HG02588 (cell line): ENCODE results near the gene STIM2.
"Not testable (repeated sequence)": the region's sequence is repeated elsewhere in the genome, so short reads cannot be mapped to it uniquely, and the experiment has no call there.

Experiments used
- ATAC-seq: cut with Tn5 transposase; IDR thresholded peaks from one replicate; pipeline ENCODE4 v1.9.1; 2021; ENCODE audit warnings: mild to moderate bottlenecking, moderate library complexity; ENCODE audit not compliant: unreplicated experiment

Gene STIM2

DNA sequence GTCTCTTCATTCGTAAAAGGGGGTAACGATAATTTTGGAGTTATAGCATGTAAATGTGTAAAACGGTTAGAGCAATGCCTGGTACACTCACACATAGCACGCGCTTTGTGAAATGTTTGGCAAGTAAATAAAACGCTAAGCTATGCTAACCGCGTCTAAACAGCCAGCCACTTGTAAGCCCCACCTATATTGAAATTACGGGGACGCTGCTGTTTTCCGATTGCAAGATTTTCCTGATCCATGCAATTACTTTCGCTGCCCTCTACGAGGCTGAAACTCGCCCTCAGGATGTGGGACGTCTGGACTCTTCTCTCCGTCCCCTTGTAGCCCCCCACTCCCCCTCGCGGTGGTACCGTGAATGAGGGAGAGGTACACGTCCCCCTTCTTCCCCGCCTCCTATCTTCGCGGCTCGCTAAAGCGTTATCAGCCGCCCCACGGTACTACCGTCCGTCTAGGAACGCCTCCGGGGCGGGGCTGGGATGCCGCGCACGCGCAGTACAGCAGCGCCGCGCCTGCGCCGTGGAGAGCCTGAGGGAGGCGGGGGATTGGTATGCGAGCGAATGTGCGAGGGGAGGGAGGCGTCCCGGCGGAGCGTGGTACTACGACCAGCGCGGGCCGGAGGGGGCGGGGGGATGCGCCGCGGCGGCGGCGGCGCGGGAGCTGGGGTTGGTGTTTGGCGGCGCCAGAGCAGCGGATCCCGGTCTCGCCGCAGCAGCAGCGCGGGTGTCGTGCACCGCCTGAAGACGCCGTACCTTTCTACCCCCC lies at the start of gene STIM2:
Gene STIM2 (plus strand): TSS at position 685 of the 765 bp plus-strand sequence.
- peak; percentile 53 for ATAC-seq

DNA sequence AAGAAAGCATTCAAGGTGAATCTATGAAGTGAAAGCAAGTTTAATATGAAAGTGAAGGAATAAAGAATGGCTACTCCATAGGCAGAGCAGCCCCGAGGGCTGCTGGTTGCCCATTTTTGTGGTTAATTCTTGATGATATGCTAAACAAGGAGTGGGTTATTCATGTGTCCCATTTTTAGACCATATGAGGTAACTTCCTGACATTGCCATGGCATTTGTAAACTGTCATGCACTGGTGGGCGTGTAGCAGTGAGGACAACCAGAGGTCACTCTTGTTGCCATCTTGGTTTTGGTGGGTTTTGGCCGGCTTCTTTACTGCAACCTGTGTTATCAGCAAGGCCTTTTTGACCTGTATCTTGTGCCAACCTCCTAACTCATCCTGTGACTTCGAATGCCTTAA lies 49.1 kb upstream of the STIM2 start:
- ATAC-seq: not testable (repeated sequence)

DNA sequence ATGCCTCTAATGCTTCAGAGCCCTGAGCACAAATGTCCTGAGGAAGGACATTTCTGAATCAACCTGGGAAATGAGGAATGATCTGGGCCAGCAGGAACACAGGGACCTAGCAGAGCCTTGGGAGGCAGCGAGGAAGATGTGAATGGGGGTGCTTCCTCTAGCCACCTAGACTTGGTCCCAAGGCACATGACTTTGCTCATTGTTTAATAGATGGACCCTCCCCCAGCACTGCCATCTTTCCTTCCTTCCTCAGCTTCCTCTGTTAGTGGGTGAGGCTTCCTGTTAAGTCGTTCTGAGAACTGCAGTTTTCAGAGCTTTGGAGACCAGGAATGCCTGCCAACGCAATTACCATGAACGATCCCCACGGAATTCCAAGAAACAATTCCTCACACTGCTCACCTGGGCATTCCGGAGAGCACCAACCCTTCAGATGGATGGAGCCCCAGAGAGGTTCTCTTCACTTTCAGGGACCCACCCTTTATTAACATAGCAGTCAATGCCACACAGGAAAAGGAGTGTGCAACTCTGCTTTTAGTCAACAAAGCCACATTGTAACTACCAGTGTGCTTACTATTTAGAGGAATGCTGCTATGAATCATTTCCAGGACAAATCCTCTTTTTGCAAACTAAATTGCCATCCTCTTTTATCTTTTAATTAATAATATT lies 48.5 kb upstream of the STIM2 start:
- ATAC-seq: no peak

DNA sequence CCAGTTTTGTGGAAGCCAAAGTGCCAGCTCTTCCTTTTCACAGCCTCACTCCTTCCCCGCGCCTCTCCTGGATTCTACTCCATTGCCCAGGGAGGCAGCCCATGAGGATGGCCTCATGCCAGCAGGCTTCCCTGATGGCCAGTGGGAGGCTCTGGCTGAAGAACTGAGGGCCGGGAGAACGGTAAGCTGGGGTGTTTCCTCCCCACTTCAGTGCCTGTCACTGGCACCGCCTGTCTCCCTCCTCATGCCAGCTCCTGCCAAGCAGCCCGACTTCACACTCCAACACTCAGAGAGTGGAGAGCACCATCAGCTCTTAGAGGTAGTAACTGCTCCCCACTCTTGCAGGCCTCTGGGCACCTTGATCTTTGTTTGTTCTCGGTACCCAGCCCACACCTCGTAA lies 46.9 kb upstream of the STIM2 start:
- no peak for ATAC-seq

DNA sequence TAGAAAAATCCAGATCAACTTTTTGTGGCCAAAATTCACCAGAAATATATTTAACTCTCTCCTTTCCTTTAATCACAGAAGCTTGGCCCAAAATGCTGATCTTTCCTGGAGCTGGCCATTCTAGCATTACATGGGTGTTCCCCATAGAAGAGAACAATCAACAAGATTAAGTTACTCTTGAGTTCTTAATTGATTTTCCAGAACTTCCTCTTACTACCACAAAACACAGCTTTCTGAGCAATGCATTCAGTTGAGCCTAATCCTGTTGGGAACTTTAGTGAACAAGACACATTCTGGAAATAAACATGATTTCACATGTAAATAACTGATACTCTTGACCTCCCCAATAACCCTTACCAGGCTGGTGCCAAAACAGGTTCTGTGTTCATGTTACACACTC lies 45.4 kb upstream of the STIM2 start:
- ATAC-seq: no peak

DNA sequence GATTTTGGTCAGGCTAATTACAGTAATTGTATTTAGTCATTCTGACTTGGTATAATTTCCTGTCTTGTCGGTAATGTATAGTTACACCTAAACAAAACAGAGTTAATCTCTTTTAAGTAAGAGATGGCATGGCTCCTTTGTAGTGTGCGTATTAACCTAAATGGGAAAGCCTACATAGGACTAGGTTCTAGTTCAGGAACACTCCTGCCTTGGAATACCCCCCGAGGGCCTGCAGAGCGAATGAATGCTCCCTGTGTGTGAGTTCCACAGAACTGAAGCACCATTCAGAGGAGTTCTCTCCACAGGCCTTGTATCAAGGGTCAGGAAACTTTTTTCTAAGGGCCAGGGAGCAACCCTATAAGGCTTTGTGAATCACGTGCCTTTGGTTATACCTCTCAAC lies 44.9 kb upstream of the STIM2 start:
- no peak for ATAC-seq

DNA sequence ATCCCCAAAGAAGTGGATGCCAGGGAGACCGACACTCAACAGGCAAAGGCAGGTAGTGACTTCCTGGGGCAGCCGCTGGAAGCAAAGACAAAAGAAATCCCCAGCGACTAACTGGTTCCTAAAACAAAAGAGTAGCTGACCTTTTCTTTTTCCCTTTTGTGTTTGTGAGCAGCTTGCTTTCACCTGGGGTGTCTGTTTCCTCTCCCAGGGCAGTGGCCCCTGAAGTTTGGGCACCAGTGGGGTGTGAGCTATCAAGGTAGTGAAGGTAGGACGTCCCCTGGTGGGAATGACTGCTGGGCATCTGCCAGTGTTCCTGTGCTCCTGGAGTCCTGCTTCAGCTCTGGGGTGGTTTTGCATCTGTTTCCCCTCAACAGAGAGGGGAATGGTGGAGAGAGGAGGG lies 41.6 kb upstream of the STIM2 start:
- no peak for ATAC-seq

DNA sequence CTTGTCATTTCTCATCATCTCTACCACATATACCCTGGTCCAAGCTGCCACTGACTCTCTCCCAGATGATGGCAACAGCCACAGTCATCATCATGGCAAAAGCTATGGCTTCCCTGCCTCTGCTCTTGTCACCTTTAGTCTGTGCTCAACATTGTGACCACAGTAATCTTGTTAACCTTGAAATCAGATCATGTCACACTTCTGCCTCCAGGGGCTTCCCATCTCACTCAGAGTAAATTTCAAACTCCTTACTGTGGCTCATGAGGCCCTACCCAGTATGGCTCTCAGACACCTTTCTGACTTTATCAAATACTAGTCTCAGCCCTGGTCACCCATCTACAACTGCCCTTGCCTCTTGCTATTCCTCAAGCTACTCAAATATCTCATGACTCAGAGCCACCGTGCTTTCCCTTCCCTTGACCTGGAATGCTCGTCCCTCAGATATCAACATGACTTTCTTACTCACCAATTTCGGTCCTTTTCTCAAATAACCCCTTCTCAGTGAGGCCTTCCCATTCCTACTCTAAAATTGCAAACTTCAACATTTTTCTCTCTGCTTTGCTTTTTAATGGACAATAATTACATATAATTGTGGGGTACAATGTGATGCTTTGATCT lies 41.1 kb upstream of the STIM2 start:
- ATAC-seq: no peak

DNA sequence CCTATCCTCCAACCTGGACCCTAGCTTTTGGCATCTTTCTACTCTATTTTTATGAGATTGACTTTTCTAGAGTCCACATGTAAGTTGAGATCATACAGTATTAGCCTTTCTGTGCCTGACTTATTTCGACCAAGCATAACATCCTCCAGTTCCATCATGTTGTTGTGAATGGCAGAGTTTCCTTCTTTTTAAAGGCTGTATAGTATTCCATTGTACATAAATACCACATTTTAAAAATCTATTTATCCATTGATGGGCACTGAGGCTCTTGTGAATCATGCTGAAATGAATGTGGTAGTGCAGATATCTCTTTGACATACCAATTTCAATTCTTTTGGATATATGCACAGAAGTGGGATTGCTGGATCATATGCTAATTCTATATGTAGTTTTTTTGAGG lies 40.3 kb upstream of the STIM2 start:
- no peak for ATAC-seq

DNA sequence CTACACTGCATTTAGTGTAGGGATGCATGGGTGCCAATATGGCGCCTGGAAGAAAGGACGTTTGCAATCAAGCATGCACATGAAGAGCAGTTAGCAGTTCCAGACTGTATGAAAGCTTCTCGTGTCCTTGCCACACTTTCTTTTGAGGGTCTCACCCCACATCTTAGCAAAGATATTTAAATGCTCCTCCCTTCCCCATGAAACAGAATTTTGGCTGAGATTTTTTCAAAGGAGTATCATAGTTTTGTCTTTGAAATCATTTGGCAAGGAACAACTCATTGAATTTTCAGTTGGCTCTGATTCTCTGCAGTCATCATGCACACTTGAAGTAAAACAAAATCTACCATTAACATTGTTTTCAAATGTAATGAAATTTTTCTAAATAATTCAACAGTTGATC lies 39.6 kb upstream of the STIM2 start:
- no peak for ATAC-seq

DNA sequence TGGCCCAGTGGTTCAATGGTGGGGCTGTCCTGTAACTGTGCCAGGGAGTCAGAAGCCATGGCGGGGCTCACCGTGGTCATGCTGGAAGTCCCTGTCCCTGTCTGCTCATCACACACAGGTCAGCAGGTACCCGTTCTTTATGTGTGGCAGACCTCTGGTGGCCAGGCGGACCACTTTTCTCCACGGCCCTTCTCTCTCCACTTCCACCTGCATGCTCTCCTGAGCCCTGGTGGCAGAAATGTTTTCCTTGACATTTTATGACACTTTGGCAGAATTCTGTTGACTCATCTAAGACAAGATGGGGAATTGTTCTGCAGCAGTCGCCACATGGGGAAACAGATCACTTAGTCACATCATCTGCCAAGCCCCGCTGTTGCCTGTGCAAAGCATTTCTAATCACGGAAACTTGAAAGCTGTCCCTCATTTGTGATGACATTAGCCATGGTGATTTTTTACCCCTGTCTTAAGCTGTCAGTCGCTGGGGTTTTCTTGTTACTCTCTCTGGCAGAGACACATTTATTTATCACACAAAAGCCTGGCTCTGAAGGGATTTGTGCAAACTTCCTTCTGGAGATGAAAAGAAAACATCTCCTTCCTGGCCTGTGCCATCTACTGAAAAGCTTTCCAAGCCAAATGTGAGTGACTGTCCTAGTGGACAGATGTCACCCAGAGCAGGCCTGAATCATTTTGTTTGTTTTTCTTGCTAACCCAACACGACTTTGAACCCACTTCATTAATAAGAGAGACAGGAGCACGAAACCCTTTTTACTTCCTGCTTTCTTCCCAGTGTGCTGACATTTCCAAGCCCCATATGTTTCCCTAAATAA lies 38.8 kb upstream of the STIM2 start:
- ATAC-seq: no peak

DNA sequence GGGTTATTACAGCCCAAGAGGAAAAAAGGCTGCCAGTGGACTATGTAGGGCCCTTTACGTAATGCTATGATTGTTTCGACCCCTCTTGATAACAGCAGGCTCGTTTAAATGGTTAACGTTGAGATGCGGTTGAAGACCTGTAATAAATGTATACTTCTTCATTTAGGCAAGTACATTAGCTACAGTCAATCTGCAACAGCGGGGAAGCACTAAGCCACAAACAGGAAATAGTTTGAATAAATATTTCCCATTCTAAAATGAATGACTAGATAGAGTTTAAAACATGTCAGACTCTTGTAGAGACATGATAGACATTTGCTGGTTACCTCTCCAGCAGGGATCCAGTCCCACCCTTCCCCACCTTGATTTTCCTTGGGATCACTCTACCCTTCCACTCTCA lies 38.1 kb upstream of the STIM2 start:
- peak; percentile 61 for ATAC-seq

DNA sequence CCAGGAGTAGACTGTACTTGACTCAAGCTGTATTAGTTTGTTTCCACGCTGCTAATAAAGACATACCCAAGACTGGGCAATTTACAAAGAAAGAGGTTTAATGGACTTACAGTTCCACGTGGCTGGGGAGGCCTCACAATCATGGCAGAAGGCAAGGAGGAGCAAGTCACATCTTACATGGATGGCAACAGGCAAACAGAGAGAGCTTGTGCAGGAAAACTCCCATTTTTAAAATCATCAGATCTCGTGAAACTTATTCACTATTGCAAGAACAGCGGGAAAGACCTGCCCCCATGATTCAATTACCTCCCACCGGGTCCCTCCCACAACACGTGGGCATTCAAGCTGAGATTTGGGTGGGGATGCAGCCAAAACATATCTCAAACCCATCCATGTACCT lies 37.7 kb upstream of the STIM2 start:
- ATAC-seq: not testable (repeated sequence)

DNA sequence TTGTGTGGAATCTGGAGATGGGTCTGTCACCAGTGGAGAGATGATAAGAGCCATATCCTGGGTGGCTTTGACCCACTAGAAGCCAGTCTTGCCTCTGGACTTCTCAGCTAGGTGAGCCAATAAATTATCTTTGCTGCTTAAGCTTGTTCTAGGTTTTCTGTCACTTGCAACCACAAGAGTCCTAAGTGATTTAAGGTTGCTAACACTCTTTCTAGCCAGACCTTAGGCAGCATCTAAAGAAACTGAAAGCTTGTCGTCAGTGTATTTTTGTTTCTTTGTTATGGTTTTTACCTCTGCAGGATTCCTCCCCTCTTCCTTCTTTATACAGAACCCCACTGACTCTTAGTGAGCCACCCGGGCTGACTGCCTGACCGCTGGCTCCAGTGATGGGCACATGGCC lies 37.1 kb upstream of the STIM2 start:
- ATAC-seq: no peak

DNA sequence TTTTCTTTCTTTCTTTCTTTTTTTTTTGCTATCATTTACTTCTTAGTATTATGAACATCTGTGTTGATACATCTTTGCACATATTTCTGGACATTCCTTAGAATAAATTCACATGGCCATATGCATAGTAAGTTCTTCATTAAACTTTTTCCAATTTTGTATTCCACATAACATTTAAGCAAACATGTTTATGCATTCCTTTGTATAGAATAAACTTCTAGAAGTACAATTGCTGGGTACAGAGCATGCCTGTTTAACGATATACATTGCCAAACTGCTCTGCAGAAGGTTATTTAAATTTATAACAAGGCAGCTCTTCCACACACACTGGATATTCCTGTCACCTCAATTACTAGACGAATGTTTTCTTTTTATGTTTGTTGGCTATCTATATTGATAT lies 36.0 kb upstream of the STIM2 start:
- no peak for ATAC-seq

DNA sequence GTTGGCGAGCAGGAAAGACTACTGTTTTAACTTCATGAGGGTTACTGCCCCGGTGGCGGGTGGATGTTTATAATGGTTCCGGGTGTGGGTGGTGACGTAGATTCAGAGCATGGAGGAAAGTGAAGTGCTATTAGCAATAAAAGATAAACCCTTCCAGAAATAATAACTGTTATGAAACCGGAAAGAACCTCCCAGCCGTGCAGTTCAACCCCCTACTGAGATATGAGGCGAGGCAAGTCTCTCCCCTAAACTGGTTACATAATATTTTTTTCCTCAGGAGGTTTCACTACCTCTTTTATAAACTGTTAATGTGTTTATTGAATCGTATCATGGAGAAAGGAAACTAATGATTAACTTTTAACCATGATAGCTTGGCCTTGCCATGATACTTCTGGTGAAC lies 33.9 kb upstream of the STIM2 start:
- peak; percentile 75 for ATAC-seq

DNA sequence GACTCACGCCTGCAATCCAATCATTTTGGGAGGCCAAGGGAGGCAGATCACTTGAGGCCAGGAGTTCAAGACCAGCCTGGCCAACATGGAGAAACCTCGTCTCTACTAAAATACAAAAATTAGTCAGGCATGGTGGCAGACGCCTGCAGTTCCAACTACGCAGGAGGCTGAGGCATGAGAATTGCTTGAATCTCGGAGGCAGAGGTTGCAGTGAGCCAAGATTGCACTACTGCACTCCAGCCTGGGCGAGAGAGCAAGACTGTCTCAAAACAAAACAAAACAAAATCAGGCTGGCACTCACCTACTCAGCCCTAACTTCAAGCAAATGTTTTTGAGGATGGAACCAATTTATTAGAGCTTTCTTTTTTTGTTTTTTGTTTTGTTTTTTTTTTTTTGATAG lies 33.3 kb upstream of the STIM2 start:
- not testable (repeated sequence) for ATAC-seq

DNA sequence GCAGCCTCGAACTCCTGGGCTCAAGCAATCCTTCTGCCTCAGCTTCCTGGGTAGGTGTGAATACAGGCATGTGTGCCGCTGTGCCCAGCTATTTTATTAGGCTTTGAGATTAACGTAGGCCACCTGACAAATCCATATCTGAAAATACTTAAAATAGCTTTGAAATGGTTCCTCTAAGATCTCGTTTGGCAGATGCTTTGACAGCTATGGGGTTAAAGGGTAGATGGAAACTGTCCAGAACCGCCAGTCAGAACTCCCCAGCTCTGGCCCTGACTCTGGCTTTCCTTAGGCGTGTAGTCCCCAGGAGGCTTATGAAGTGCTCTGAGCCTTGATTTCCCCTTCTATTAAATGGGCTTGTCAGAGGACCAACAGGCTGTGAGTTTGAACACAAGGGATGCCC lies 32.8 kb upstream of the STIM2 start:
- no peak for ATAC-seq

DNA sequence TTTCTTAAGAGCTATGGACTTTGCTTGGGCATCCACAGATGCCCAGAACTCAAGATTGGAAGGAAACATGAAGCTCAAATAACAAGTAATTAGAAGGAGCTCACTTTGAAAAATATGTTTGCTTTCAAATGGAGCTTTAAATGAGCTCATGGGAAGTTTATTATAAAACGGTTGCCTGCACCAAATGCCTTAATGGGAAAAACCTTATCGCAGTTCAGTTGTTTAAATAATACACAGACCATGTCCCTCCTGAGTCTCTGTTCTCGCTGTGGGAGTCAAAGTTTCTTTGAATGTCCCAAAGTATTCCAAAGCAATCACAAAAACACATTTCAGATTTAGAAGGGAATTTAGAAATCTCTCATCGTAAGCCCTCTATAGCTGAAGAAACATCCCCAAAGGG lies 31.6 kb upstream of the STIM2 start:
- ATAC-seq: no peak

DNA sequence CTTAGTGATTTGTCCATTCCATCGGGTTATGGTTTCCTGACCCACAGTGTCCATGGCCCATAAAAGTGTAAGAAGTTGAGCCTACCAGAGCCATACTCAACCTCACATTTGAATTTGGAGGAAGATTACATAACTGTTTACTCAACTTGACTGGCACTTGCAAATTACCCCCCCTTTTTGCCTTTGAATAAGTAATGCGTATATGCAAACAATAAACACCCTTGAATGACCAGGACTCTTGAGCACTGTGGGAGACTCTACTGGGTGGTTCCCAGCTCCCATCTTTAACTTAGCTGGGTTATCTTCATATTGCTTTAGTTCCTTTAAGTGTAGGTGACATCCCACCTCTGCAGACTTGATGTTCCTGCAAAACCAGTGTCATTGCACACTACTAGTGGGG lies 30.6 kb upstream of the STIM2 start:
- ATAC-seq: no peak

DNA sequence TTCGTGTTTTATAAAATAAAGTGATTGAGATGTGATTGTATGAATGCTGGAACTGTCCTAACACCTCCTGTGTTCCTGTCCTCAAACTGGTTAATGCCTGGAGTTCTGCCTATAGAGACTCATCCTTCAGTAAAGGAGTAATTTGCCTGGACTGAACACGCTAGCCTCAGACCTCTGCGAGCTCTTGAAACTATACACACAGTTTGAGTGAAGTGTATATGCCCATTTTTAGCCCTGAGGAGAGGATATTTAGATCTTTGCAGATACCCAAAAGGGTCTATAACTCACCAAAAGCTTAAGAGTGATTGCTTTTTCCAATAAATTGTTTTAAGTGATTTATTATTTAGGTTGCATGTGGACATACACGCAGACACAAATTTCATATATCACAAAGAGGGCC lies 29.9 kb upstream of the STIM2 start:
- no peak for ATAC-seq
